SH-SY5Y (cell line): ENCODE data around the gene RAPGEF1.

Source experiments
- GATA2 ChIP-seq: IDR thresholded peaks from 2 replicates; pipeline ENCODE4 v1.6.1; 2011; ENCODE audit warnings: mild to moderate bottlenecking, low read depth, low read length
- GATA3 ChIP-seq: IDR thresholded peaks from 2 replicates; pipeline ENCODE4 v1.6.1; 2011; ENCODE audit warnings: low read depth, mild to moderate bottlenecking, low read length, moderate library complexity

DNA sequence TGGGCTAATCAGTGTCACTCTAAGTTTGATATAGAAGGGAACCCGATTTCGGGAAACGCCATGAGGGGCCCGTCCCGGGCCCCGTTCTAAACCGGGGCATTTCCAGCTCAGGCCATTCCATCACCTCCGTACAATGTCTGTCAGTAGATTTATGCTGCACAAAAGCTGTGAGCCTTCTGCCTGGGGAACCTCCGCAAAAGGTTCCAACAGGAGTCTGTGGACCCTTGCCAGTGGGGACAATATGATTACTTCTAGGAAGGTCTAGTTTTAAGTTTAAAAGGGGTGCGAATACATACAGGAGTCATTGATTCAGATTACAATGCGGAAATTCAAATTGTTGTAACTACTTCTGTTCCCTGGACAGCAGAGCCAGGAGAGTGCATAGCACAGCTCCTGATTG, 57.6 kb downstream of the RAPGEF1 start:
- TF ChIP-seq GATA3 (no peak), GATA2 (no peak)
